GM12865 (cell line): ENCODE results near the gene CHST3.

Experiments
- DNase-seq: peaks from one replicate; pipeline ENCODE4 v3.0.0; 2010; ENCODE audit warnings: low read depth
- H3K4me3 ChIP-seq: 2 replicates; pipeline ENCODE4 v1.5.1; 2011; ENCODE audit warnings: mild to moderate bottlenecking, low read depth, low read length, control low read depth
- TF ChIP-seq, protein P1 (sequence below): IDR thresholded peaks from 2 replicates; pipeline ENCODE4 v1.5.1; 2011; ENCODE audit warnings: low read length, control low read depth, low read depth, inconsistent platforms; ENCODE audit not compliant: insufficient read depth; ENCODE audit errors: missing control alignments

CHST3 gene

DNA sequence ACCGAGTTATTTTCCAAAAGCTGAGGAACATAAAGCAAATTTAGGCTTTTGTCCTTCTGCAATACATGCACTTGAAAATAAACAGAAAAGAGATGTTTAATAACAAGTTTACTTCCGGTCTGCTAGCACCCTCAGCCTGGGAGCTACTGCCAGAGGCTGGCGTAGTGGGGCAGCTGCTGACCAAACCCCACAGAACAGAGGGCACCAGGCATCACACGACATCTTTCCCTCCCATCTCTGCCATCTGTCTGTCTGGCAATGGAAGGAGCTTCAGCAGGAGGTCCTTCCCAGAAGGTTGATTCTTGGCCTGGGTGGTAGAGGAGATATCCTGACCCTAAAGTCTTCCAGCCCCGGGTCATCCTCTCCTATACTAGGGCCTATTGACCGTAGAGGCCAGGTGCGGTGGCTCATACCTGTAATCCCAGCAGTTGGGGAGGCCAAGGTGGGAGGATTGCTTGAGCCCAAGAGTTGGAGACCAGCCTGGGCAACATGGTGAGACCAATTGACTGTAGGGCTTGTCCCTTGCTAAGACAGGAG is 47.8 kb downstream of the CHST3 start:
- DNase-seq: no peak
- TF ChIP-seq, protein P1, sequence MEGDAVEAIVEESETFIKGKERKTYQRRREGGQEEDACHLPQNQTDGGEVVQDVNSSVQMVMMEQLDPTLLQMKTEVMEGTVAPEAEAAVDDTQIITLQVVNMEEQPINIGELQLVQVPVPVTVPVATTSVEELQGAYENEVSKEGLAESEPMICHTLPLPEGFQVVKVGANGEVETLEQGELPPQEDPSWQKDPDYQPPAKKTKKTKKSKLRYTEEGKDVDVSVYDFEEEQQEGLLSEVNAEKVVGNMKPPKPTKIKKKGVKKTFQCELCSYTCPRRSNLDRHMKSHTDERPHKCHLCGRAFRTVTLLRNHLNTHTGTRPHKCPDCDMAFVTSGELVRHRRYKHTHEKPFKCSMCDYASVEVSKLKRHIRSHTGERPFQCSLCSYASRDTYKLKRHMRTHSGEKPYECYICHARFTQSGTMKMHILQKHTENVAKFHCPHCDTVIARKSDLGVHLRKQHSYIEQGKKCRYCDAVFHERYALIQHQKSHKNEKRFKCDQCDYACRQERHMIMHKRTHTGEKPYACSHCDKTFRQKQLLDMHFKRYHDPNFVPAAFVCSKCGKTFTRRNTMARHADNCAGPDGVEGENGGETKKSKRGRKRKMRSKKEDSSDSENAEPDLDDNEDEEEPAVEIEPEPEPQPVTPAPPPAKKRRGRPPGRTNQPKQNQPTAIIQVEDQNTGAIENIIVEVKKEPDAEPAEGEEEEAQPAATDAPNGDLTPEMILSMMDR: no peak

DNA sequence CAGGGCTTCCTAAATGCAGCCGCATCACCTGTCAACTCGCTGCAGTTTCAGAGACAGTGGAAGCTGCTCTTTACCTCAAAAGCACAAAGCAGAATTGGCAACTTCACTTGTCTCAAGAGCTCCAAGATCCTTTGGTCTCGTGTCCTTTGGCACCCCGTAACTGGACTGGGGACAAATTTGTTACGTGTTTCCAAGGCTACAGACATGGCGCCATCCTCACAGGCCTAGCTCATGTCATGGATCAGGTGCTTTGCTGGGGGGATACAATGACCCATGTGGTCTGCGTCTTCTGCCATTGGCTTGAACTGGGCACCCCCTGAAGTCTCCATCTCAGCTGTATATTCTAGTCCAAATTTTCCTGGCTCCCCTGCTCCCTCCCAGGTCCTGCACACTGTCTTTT is 48.6 kb downstream of the CHST3 start:
- no peak for DNase-seq
- TF ChIP-seq, protein P1: no peak

More for the DNA sequence above, 47.8 kb downstream of the CHST3 start:
- H3K4me3 ChIP-seq: no peak overlapping the region

DNA sequence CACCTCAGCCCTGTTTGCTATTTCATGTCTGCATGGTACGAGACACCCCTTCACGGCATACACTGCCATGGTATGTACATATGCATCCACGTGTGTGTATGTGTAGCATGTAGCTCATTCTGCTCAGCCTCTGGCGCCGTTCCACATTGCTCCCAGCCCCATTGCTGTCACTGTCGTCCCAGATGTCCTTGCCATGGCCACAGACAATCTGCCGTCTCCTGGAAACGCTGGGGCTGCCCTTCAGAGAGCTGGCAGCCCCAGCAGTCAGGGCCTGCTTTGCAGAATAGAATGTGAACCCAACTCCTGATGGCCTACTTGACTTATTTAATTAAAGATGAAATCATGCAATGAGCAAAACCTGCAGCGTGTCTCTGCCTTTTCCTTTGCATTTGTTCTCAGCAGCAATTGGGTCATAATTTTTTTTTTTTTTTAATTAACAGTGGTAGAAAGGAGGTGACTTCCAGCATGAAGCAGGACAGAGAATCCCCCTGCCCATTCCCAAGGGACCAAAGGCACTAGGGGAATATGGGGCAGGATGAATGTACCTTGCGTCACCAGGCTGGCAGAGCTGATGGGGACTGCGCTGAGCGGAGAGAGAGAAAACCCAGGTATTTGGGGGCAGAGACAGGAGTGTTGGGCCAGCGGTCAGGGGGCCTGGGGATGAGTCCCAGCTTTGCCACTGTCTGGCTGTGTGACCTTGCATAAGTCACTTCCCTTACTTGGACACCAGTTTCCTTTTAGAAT is 49.2 kb downstream of the CHST3 start:
- DNase-seq: no peak
- TF ChIP-seq, protein P1: no peak
- no peak overlapping the region for H3K4me3 ChIP-seq

More for the DNA sequence above, 48.6 kb downstream of the CHST3 start:
- no peak overlapping the region for H3K4me3 ChIP-seq

DNA sequence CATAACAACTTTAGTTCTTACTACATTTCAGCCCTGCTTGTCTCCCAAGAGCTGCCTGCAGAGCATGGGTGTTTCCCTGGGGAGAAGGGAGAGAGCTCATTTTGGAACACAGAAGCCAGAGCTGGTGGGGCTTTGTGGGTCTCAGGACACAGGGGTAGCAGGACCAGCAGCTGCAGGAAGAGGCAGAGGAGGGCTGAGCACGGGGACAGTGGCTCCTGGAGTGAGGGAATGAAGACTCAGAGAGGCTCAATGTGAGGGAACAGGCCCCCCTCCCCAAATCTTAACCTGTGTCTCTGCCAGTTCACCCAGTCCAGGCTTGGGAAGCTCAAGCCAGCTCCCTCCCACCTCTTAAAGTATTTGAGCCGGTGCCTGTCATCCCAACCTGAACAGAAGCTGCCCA is 50.0 kb downstream of the CHST3 start:
- TF ChIP-seq, protein P1: no peak
- no peak for DNase-seq
- no peak overlapping the region for H3K4me3 ChIP-seq

DNA sequence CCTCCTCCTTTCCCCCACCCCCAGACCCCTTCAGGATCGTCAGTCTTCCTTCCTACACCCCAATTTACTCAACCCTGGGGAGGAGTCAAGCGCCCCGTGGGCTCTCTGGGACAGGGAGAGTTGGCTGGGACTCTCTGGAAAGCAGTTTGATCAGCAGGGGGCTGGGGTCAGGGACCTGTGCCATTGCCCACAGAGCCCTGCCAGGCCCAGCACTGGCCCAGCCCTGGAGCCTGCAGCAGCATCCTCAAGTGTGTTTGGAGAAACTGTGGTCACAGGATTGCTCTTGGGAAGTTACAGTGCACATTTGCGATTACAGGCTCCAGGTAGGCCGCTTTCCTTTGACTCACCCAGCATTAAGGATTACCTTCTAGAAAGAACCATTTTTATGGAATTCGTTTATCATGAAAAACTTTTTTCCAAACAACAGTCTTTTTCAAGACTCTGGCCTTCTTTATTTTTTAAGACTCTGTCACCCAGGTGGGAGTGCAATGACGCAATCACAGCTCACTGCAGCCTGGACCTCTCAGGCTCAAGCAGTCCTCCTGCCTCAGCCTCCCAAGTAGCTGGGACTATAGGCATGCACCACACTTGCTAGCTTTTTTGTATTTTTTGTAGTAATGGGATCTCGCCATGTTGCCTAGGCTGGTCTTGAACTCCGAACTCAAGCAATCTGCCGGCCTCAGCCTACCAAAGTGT is 50.7 kb downstream of the CHST3 start:
- TF ChIP-seq, protein P1: no peak
- DNase-seq: no peak
- H3K4me3 ChIP-seq: no peak overlapping the region

DNA sequence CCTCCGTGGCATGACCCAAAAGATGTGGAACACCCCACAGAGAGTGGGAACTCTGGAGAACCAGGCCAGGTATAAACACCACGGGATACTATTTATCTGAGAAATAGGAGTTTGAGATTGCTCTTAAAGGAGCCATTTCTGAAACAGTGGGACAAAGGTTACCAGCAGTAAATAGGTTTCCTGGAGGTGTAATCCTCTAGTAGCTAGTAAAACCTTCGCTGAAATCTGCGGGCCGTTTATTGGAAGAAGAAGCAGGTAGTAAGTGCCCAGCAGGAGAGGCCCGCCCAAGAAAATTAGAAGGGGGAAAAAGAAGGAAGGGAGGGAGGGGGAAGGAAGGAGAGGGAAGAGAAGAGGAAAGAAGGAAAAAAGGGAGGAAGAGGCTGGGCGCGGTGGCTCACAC is 51.6 kb downstream of the CHST3 start:
- TF ChIP-seq, protein P1: no peak
- no peak for DNase-seq
- no peak overlapping the region for H3K4me3 ChIP-seq
